Testis (tissue), 3 donors: ENCODE results near the gene CUBN. TPM values are rescaled to one million over a fixed set of nuclear protein-coding genes. Genes with fewer than 3 reads are reported as not detected.

Source experiments
- DNase-seq: peaks from one replicate; pipeline ENCODE4 v3.0.0-alpha.2; 2019
- H3K27ac ChIP-seq, 2 donors: fragments of 200-600 bp; sonication (generic); one replicate each; pipeline ENCODE4 v1.5.1; 2019
- H3K27me3 ChIP-seq: fragments of 200-600 bp; sonication (generic); one replicate; pipeline ENCODE4 v1.5.1; 2019
- H3K36me3 ChIP-seq: fragments of 200-600 bp; sonication (generic); one replicate; pipeline ENCODE4 v1.5.1; 2017; ENCODE audit warnings: low read depth; ENCODE audit errors: missing control alignments
- H3K4me1 ChIP-seq: fragments of 200-600 bp; sonication (generic); one replicate; pipeline ENCODE4 v1.5.1; 2019
- H3K4me3 ChIP-seq, 2 donors: fragments of 200-600 bp; sonication (generic); one replicate each; pipeline ENCODE4 v1.5.1; 2017 to 2019
- H3K9me3 ChIP-seq: fragments of 200-600 bp; sonication (generic); one replicate; pipeline ENCODE4 v1.5.1; 2017
- CTCF ChIP-seq, 3 experiments: fragments of 450-650 bp in 2 of 3; fragments of 200-600 bp in 1 of 3; sonication (generic) in 1 of 3; IDR thresholded peaks; one replicate each; pipeline ENCODE4 v1.5.1; 2016 to 2019; ENCODE audit warnings: antibody characterized with exemption in 3 of 3, mild to moderate bottlenecking in 2 of 3, moderate library complexity in 1 of 3
- POLR2A ChIP-seq: fragments of 450-650 bp; IDR thresholded peaks from one replicate; pipeline ENCODE4 v1.6.1; 2017; ENCODE audit warnings: antibody characterized with exemption, mild to moderate bottlenecking, moderate library complexity
- WGBS, 2 donors: methylation state at CpG; one replicate each; pipeline ENCODE4 v1.1.5; 2018; 5-methylcytosine and 5-hydroxymethylcytosine counted together
- intact Hi-C: fragments of 100-400 bp; cut with DNase I; formaldehyde crosslinking; loops from one replicate; pipeline ENCODE4 v1.15.1; 2023; ENCODE audit warnings: low total_unique reads
- polyA plus RNA-seq: library from polyadenylated mRNA; stranded (reverse); fragments of 350-450 nt; fragmentation: Illumina TruSeq; extraction: RNeasy Lipid Tissue Mini Kit (QIAGEN cat#74804); gene quantifications from one replicate; pipeline ENCODE4 v1.2.3, GENCODE V29; 2014; ENCODE audit warnings: low read depth, low replicate concordance; ENCODE audit not compliant: insufficient read depth
- total RNA-seq, 2 donors: library from RNA; depleted of rRNA; stranded (reverse); fragments of >200 nt; gene quantifications; one replicate each; pipeline ENCODE4 v1.2.3, GENCODE V29; 2016

CUBN gene
- total and polyA plus RNA-seq, 3 donors from 2014 or later: 11.0 to 39.3 (median 19.2) TPM

GRCh38 chr10:16870331-16870730 lies 259.3 kb downstream of the CUBN start:
- Histone ChIP-seq H3K4me3 (no peak overlapping the region), H3K36me3 (no peaks in the 10 kb centered on the region), H3K27me3 (no peaks in the 10 kb centered on the region), H3K4me1 (no peaks in the 10 kb centered on the region), H3K27ac (no peak overlapping the region), H3K9me3 (no peaks in the 10 kb centered on the region)
- 89 to 96% methylated on average over 3 of the region's 3 CpGs for WGBS, 2 donors
- TF ChIP-seq CTCF (IDR thresholded peaks at IDR 0.05) (no peak), POLR2A (no peak)
- no peak for DNase-seq
- intact Hi-C loops: no loop called here

- no peaks in the 10 kb centered on the region for H3K27me3 ChIP-seq
- WGBS, 2 donors: 84% methylated on average over 4 of the region's 4 CpGs
- no peaks in the 10 kb centered on the region for H3K4me1 ChIP-seq
- H3K9me3 ChIP-seq: no peaks in the 10 kb centered on the region
- DNase-seq: no peak
- intact Hi-C loops: no loop called here
- no peak for TF ChIP-seq CTCF (IDR thresholded peaks at IDR 0.05)
- no peak for TF ChIP-seq POLR2A
- H3K4me3 ChIP-seq: no peak overlapping the region
- no peaks in the 10 kb centered on the region for H3K36me3 ChIP-seq
- H3K27ac ChIP-seq: no peak overlapping the region
Observed at GRCh38 chr10:16867990-16868389, 261.6 kb downstream of the CUBN start.

- DNase-seq: no peak
- 63 to 68% methylated on average over 2 of the region's 2 CpGs for WGBS, 2 donors
- no peak overlapping the region for H3K27ac ChIP-seq
Observed at GRCh38 chr10:16867556-16867955, 262.1 kb downstream of the CUBN start.

GRCh38 chr10:16866541-16867275 lies 262.9 kb downstream of the CUBN start:
- Histone ChIP-seq H3K9me3 (no peaks in the 10 kb centered on the region), H3K4me3 (no peak overlapping the region), H3K36me3 (no peaks in the 10 kb centered on the region), H3K4me1 (no peaks in the 10 kb centered on the region), H3K27ac (no peak overlapping the region), H3K27me3 (no peaks in the 10 kb centered on the region)
- WGBS, 2 donors: 90 to 94% methylated on average over 7 of the region's 7 CpGs
- DNase-seq: no peak
- TF ChIP-seq CTCF (IDR thresholded peaks at IDR 0.05) (no peak), POLR2A (no peak)
- intact Hi-C loops: no loop called here

More at GRCh38 chr10:16867556-16867955, 262.1 kb downstream of the CUBN start:
- Histone ChIP-seq H3K36me3 (no peaks in the 10 kb centered on the region), H3K4me3 (no peak overlapping the region), H3K9me3 (no peaks in the 10 kb centered on the region), H3K27me3 (no peaks in the 10 kb centered on the region), H3K4me1 (no peaks in the 10 kb centered on the region)
- intact Hi-C loops: no loop called here
- TF ChIP-seq CTCF (IDR thresholded peaks at IDR 0.05) (no peak), POLR2A (no peak)

GRCh38 chr10:16865766-16866165 lies 263.8 kb downstream of the CUBN start:
- no peak for TF ChIP-seq CTCF (IDR thresholded peaks at IDR 0.05)
- TF ChIP-seq POLR2A: no peak

More at GRCh38 chr10:16865766-16866165, 263.8 kb downstream of the CUBN start:
- Histone ChIP-seq H3K27me3 (no peaks in the 10 kb centered on the region), H3K9me3 (no peaks in the 10 kb centered on the region), H3K27ac (no peak overlapping the region), H3K4me3 (no peak overlapping the region), H3K36me3 (no peaks in the 10 kb centered on the region), H3K4me1 (no peaks in the 10 kb centered on the region)
- intact Hi-C loops: no loop called here
- DNase-seq: no peak
- 89 to 92% methylated on average over 7 of the region's 7 CpGs for WGBS, 2 donors
